ENCODE results near the gene PLOD2.

Gene PLOD2

DNA sequence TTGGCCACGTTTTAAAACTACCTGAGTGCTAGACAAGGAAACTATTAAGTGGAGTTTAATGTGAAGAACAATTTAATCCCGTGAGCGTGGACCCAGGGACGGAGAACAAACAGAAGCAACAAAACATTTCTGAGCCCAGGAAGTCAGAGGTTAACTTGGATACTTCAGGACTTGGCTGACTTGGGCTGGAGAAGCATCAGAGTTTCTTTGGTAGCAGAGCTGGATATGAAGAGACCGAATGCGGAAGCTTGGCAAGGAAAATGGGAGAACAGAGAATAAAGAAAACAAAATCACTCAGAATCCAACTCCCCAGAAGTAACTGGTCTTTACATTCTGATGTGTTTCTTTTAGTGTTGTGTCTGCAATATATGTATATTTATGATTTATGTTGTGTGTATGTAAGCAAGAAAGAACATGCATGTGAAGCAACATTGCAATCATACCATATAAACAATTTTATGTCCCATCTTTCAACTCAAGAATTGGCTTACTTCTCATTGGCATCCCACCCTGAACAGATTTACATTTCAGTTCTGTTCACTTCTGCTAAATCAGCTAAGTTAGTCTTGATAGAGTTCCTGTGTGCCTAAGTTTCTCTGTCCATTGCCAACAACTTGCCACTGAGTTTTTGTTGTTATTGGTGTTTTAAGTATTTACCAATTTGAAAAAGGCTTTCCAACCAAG lies 17.2 kb upstream of the PLOD2 start:
- no peak for TF ChIP-seq CTCF (IDR thresholded peaks at IDR 0.05; ENCODE audit: extremely low read depth, missing control alignments)
- no peak for DNase-seq (ENCODE audit: low spot score)

GRCh38 chr3:146177519-146177918 lies 16.5 kb upstream of the PLOD2 start:
- no peak for DNase-seq (ENCODE audit: low spot score)
- no peak for TF ChIP-seq CTCF (IDR thresholded peaks at IDR 0.05; ENCODE audit: extremely low read depth, missing control alignments)

DNA sequence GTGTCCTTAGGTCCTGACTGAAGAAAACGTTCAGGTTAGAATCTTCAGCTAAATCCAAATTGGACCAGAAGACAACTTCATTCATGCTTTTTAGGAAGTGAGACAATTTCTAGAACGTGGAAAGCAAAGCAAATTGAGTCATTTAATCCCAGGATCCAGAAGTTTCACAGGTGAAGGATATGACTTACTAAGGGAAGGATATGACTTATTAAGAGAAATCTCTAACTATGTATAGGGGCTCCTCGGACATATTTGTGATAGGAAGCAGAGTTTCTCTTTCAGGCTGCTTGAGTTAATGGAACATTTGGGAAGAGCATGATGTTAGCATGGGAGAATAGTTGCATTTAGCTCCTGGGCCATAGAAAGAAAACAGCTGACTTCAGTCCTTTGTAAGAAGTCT lies 16.1 kb upstream of the PLOD2 start:
- no peak for TF ChIP-seq CTCF (IDR thresholded peaks at IDR 0.05; ENCODE audit: extremely low read depth, missing control alignments)
- DNase-seq (ENCODE audit: low spot score): no peak

DNA sequence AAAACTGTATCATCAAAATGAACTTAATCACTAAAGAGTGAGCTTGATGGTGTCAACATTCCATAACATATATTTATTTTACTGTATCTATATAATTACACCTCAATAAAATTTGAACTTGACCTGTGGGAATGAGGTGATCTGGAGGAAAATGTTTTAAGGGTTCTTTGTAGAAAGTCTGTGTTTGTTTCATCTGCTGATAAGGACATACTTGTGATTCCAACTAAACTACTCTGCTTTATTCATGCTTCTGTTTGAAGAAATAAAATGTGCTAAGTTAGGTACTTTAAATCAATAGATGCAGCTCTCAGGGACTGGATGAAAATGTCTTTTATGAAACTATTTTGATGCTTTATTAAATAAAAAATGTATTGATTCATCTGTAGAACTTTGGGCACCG lies 11.6 kb upstream of the PLOD2 start:
- no peak for TF ChIP-seq CTCF (IDR thresholded peaks at IDR 0.05; ENCODE audit: extremely low read depth, missing control alignments)
- no peak for DNase-seq (ENCODE audit: low spot score)

- TF ChIP-seq CTCF (IDR thresholded peaks at IDR 0.05; ENCODE audit: extremely low read depth, missing control alignments): no peak
These were observed 9.6 kb upstream of the PLOD2 start for GRCh38 chr3:146170591-146170990.

GRCh38 chr3:146169891-146170290 lies 8.9 kb upstream of the PLOD2 start:
- DNase-seq (ENCODE audit: low spot score): no peak
- no peak for TF ChIP-seq CTCF (IDR thresholded peaks at IDR 0.05; ENCODE audit: extremely low read depth, missing control alignments)

More at GRCh38 chr3:146170591-146170990, 9.6 kb upstream of the PLOD2 start:
- no peak for DNase-seq (ENCODE audit: low spot score)

- no peak for TF ChIP-seq CTCF (IDR thresholded peaks at IDR 0.05; ENCODE audit: extremely low read depth, missing control alignments)
- DNase-seq (ENCODE audit: low spot score): no peak
These were observed 5.8 kb upstream of the PLOD2 start for GRCh38 chr3:146166826-146167225.

All from GM20000 (cell line).